HepG2 (cell line): ENCODE data around the gene LCAT. TPM values are rescaled to one million over a fixed set of nuclear protein-coding genes. Genes with fewer than 3 reads are reported as not detected.

Source experiments
- BCL6 ChIP-seq: IDR thresholded peaks from 2 replicates; pipeline ENCODE4 v1.6.1; 2016; ENCODE audit warnings: missing genetic modification reagents, missing compliant biosample characterization
- CREB1 ChIP-seq, 2 experiments: fragments of 450-650 bp in 1 of 2; IDR thresholded peaks; 2 replicates each; pipeline ENCODE4 v1.6.1; 2016 to 2017; ENCODE audit warnings: control low read depth in 1 of 2, mild to moderate bottlenecking in 1 of 2, missing compliant biosample characterization in 1 of 2, missing genetic modification characterization in 1 of 2
- FOXJ3 ChIP-seq: sonication (generic); formaldehyde crosslinking; IDR thresholded peaks from 2 replicates; pipeline ENCODE4 v1.4.0; 2020; ENCODE audit warnings: missing genetic modification reagents, mild to moderate bottlenecking, borderline replicate concordance
- JDP2 ChIP-seq: sonication (generic); formaldehyde crosslinking; IDR thresholded peaks from 2 replicates; pipeline ENCODE4 v1.8.1; 2022; ENCODE audit warnings: missing genetic modification reagents, borderline replicate concordance
- NFE2L2 ChIP-seq: fragments of 150-350 bp; IDR thresholded peaks from 2 replicates; pipeline ENCODE4 v1.6.1; 2014; ENCODE audit warnings: low read length
- NPAS2 ChIP-seq: sonication (generic); formaldehyde crosslinking; IDR thresholded peaks from 2 replicates; pipeline ENCODE4 v1.8.0; 2022; ENCODE audit warnings: mild to moderate bottlenecking, missing genetic modification reagents, borderline replicate concordance
- RXRB ChIP-seq: IDR thresholded peaks from 2 replicates; pipeline ENCODE4 v1.6.1; 2016; ENCODE audit warnings: borderline replicate concordance, missing genetic modification reagents, missing compliant biosample characterization
- SP1 ChIP-seq, 2 experiments: fragments of 450-650 bp in 1 of 2; sonication (generic) in 1 of 2; formaldehyde crosslinking in 1 of 2; IDR thresholded peaks; 2 replicates each; pipeline versions ENCODE4 v1.4.0 to v1.6.1; 2016 to 2020; ENCODE audit warnings: missing genetic modification reagents in 1 of 2
- SP4 ChIP-seq: sonication (generic); formaldehyde crosslinking; IDR thresholded peaks from 2 replicates; pipeline ENCODE4 v1.8.1; 2023; ENCODE audit warnings: mild to moderate bottlenecking, missing genetic modification reagents
- ZFP36L2 ChIP-seq: sonication (generic); formaldehyde crosslinking; IDR thresholded peaks from 2 replicates; pipeline ENCODE4 v1.4.0; 2020; ENCODE audit warnings: missing genetic modification reagents
- ZMYM4 ChIP-seq: sonication (generic); formaldehyde crosslinking; IDR thresholded peaks from 2 replicates; pipeline ENCODE4 v1.8.1; 2023; ENCODE audit warnings: mild to moderate bottlenecking, missing genetic modification reagents
- ZNF446 ChIP-seq: sonication (generic); formaldehyde crosslinking; IDR thresholded peaks from 2 replicates; pipeline ENCODE4 v1.5.0; 2020; ENCODE audit warnings: mild to moderate bottlenecking, missing genetic modification reagents
- ZNF572 ChIP-seq: sonication (generic); formaldehyde crosslinking; IDR thresholded peaks from 2 replicates; pipeline ENCODE4 v1.5.1; 2020; ENCODE audit warnings: mild to moderate bottlenecking, missing genetic modification reagents
- ZNF609 ChIP-seq: sonication (generic); formaldehyde crosslinking; IDR thresholded peaks from 2 replicates; pipeline ENCODE4 v1.4.0; 2020; ENCODE audit warnings: mild to moderate bottlenecking, missing genetic modification reagents, borderline replicate concordance
- ZNF782 ChIP-seq: sonication (generic); formaldehyde crosslinking; IDR thresholded peaks from 2 replicates; pipeline ENCODE4 v1.4.0; 2020; ENCODE audit warnings: missing genetic modification reagents, mild to moderate bottlenecking, borderline replicate concordance
- polyA plus RNA-seq, 8 experiments: library from polyadenylated mRNA; depleted of rRNA in 3 of 8; stranded (reverse) in 7 of 8; unstranded in 1 of 8; fragments of >200 nt; fragmentation: Illumina TruSeq in 4 of 8; extraction: Trizol in 4 of 8; gene quantifications; 2 replicates each; pipeline versions ENCODE4 v1.2.1 to v1.2.3, GENCODE V29; 2011 to 2016; ENCODE audit warnings: low read depth in 4 of 8, missing spikeins in 1 of 8, mixed read lengths in 1 of 8; ENCODE audit not compliant: insufficient read depth in 1 of 8
- total RNA-seq, 5 experiments: library from RNA; depleted of rRNA; stranded (reverse); fragments of >200 nt; fragmentation: Illumina TruSeq; extraction: Trizol; gene quantifications; 2 replicates each; pipeline ENCODE4 v1.2.3, GENCODE V29; 2016; ENCODE audit warnings: low read depth in 1 of 5
- TF ChIP-seq, protein P1 (sequence below): IDR thresholded peaks from 2 replicates; pipeline ENCODE4 v1.6.1; 2016; ENCODE audit warnings: missing compliant biosample characterization, missing genetic modification reagents, borderline replicate concordance
- TF ChIP-seq, protein P2 (sequence below): sonication (generic); formaldehyde crosslinking; IDR thresholded peaks from 2 replicates; pipeline ENCODE4 v1.5.0; 2020; ENCODE audit warnings: mild to moderate bottlenecking, missing genetic modification reagents
- TF ChIP-seq, protein P3 (sequence below): sonication (generic); formaldehyde crosslinking; IDR thresholded peaks from 2 replicates; pipeline ENCODE4 v1.5.1; 2020; ENCODE audit warnings: missing genetic modification reagents, mild to moderate bottlenecking, borderline replicate concordance

LCAT gene
- total and polyA plus RNA-seq, 2 of the 13 experiments (the other 11 are each of a cell fraction or from before 2014, with no cell fraction given), result 36.1 to 38.9 TPM

- TF ChIP-seq ZNF609 (CRISPR knock-in tag) (peak; percentile 61; the same call in 1 of the 2 replicates), NFE2L2 (no peak), JDP2 (CRISPR knock-in tag) (no peak), FOXJ3 (peak; percentile 15; the same call in 1 of the 2 replicates), CREB1 (IDR thresholded peaks at IDR 0.05) (peak; percentile 59), CREB1 (CRISPR knock-in tag; IDR thresholded peaks at IDR 0.05) (no peak; the same call in none of the 2 replicates), SP1 (IDR thresholded peaks at IDR 0.05) (no peak), SP1 (CRISPR knock-in tag; IDR thresholded peaks at IDR 0.05) (peak; percentile 70), ZFP36L2 (CRISPR knock-in tag) (0 out of 2 replicates have a peak, but pooled peaks have one; percentile 67), ZMYM4 (peak; percentile 67; the same call in 1 of the 2 replicates), ZNF572 (CRISPR knock-in tag) (peak; percentile 69; the same call in 1 of the 2 replicates), ZNF782 (no peak), BCL6 (CRISPR knock-in tag) (peak; percentile 36; the same call in 1 of the 2 replicates), SP4 (CRISPR knock-in tag) (peak; percentile 80), NPAS2 (CRISPR knock-in tag) (no peak), ZNF446 (CRISPR knock-in tag) (no peak), RXRB (CRISPR knock-in tag) (peak; percentile 56)
- TF ChIP-seq, protein P1, sequence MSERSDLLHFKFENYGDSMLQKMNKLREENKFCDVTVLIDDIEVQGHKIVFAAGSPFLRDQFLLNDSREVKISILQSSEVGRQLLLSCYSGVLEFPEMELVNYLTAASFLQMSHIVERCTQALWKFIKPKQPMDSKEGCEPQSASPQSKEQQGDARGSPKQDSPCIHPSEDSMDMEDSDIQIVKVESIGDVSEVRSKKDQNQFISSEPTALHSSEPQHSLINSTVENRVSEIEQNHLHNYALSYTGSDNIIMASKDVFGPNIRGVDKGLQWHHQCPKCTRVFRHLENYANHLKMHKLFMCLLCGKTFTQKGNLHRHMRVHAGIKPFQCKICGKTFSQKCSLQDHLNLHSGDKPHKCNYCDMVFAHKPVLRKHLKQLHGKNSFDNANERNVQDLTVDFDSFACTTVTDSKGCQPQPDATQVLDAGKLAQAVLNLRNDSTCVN (CRISPR knock-in tag), result no peak; the same call in 1 of the 2 replicates
- TF ChIP-seq, protein P2, sequence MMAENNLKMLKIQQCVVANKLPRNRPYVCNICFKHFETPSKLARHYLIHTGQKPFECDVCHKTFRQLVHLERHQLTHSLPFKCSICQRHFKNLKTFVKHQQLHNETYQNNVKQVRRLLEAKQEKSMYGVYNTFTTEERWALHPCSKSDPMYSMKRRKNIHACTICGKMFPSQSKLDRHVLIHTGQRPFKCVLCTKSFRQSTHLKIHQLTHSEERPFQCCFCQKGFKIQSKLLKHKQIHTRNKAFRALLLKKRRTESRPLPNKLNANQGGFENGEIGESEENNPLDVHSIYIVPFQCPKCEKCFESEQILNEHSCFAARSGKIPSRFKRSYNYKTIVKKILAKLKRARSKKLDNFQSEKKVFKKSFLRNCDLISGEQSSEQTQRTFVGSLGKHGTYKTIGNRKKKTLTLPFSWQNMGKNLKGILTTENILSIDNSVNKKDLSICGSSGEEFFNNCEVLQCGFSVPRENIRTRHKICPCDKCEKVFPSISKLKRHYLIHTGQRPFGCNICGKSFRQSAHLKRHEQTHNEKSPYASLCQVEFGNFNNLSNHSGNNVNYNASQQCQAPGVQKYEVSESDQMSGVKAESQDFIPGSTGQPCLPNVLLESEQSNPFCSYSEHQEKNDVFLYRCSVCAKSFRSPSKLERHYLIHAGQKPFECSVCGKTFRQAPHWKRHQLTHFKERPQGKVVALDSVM (CRISPR knock-in tag), result peak; percentile 68; the same call in 1 of the 2 replicates
- TF ChIP-seq, protein P3, sequence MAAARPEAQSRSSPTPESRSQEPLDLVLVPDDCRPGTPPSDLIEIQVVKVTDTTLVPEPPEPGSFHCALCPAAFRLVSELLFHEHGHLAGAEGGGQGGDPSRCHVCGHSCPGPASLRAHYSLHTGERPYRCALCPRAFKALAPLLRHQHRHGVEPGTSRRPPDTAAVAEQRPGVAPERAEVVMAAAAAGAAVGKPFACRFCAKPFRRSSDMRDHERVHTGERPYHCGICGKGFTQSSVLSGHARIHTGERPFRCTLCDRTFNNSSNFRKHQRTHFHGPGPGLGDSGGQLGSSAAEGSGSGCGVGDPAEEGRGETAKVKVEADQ (CRISPR knock-in tag), result peak; percentile 77; the same call in 1 of the 2 replicates
These were observed 49.5 kb upstream of the LCAT start (continued) for GRCh38 chr16:67993207-67994039.
